AG04450 (cell line): ENCODE measurements around the gene ADCY5. TPM values are rescaled to one million over a fixed set of nuclear protein-coding genes. Genes with fewer than 3 reads are reported as not detected.

Source experiments
- CTCF ChIA-PET: fragments of 300-600, 350-600 bp; formaldehyde crosslinking; extraction: SDS; loops from one replicate; lab custom pipeline; 2022; ENCODE audit warnings: antibody characterized with exemption, inconsistent platforms; lab: Charles Lee
- POLR2A ChIA-PET: fragments of 350-600 bp; formaldehyde crosslinking; extraction: SDS; loops from one replicate; lab custom pipeline; 2021; ENCODE audit warnings: antibody characterized with exemption, inconsistent platforms; lab: Yijun Ruan, JAX
- DNase-seq: peaks from one replicate; pipeline ENCODE4 v3.0.0-alpha.2; 2011; ENCODE audit warnings: low read depth, low spot score
- H3K27ac ChIP-seq: one replicate; pipeline ENCODE4 v1.5.1; 2012; ENCODE audit warnings: low read depth, low read length, control low read depth
- H3K27me3 ChIP-seq: one replicate; pipeline ENCODE4 v1.6.0; 2012; ENCODE audit warnings: low read length; ENCODE audit not compliant: control insufficient read depth, insufficient read depth
- H3K4me3 ChIP-seq: 2 replicates; pipeline ENCODE4 v1.5.1; 2011; ENCODE audit warnings: mild to moderate bottlenecking, low read depth, low read length, control low read depth
- H3K9me3 ChIP-seq: 2 replicates; pipeline ENCODE4 v1.5.1; 2012; ENCODE audit warnings: low read length; ENCODE audit not compliant: control insufficient read depth, insufficient read depth
- CTCF ChIP-seq: IDR thresholded peaks from 2 replicates; pipeline ENCODE4 v1.5.1; 2011; ENCODE audit warnings: low read depth, low read length, control low read depth, inconsistent platforms
- polyA plus RNA-seq: library from polyadenylated mRNA; depleted of rRNA; stranded (reverse); fragments of >200 nt; gene quantifications from 2 replicates; pipeline ENCODE4 v1.2.3, GENCODE V29; 2011

ADCY5 gene
- polyA plus RNA-seq, 1 experiment: 0.20 TPM

GRCh38 chr3:123401836-123402530 is 46.9 kb downstream of the ADCY5 start:
- no peak for DNase-seq
- H3K9me3 ChIP-seq: no peaks in the 10 kb centered on the region
- no peak for TF ChIP-seq CTCF
- H3K27me3 ChIP-seq: peaks cover 52% of the 10 kb centered on the region
- H3K27ac ChIP-seq: no peak overlapping the region
- ChIA-PET POLR2A (no interaction called here), CTCF (no interaction called here)
- H3K4me3 ChIP-seq: no peak overlapping the region

GRCh38 chr3:123400169-123400568 is 48.7 kb downstream of the ADCY5 start:
- Histone ChIP-seq H3K27ac (no peak overlapping the region), H3K4me3 (no peak overlapping the region), H3K9me3 (no peaks in the 10 kb centered on the region), H3K27me3 (peaks cover 50% of the 10 kb centered on the region)
- no peak for DNase-seq
- ChIA-PET CTCF (interaction anchor here (1.5 kb wide), 1 partner anchor 71 kb away, joined by 3 read pairs; no protein-coding TSS in a partner anchor), POLR2A (no interaction called here)
- no peak for TF ChIP-seq CTCF

GRCh38 chr3:123399653-123400052 is 49.2 kb downstream of the ADCY5 start:
- ChIA-PET CTCF (interaction anchor here (1.5 kb wide), 1 partner anchor 70 kb away, joined by 3 read pairs; no protein-coding TSS in a partner anchor), POLR2A (no interaction called here)
- Histone ChIP-seq H3K4me3 (no peak overlapping the region), H3K9me3 (no peaks in the 10 kb centered on the region), H3K27me3 (peaks cover 49% of the 10 kb centered on the region), H3K27ac (no peak overlapping the region)
- no peak for DNase-seq
- TF ChIP-seq CTCF: no peak

- no peak for TF ChIP-seq CTCF
- H3K9me3 ChIP-seq: no peaks in the 10 kb centered on the region
- CTCF ChIA-PET: no interaction called here
- H3K27me3 ChIP-seq: peaks cover 42% of the 10 kb centered on the region
- H3K27ac ChIP-seq: no peak overlapping the region
- POLR2A ChIA-PET: no interaction called here
- no peak for DNase-seq
- no peak overlapping the region for H3K4me3 ChIP-seq
These were observed 50.7 kb downstream of the ADCY5 start for GRCh38 chr3:123397921-123398785.
